AG04450 (cell line): ENCODE data around the gene RNF123. TPM values are rescaled to one million over a fixed set of nuclear protein-coding genes. Genes with fewer than 3 reads are reported as not detected.

Experiments
- CTCF ChIA-PET: fragments of 300-600, 350-600 bp; formaldehyde crosslinking; extraction: SDS; loops from one replicate; lab custom pipeline; 2022; ENCODE audit warnings: antibody characterized with exemption, inconsistent platforms; lab: Charles Lee
- POLR2A ChIA-PET: fragments of 350-600 bp; formaldehyde crosslinking; extraction: SDS; loops from one replicate; lab custom pipeline; 2021; ENCODE audit warnings: antibody characterized with exemption, inconsistent platforms; lab: Yijun Ruan, JAX
- DNase-seq: peaks from one replicate; pipeline ENCODE4 v3.0.0-alpha.2; 2011; ENCODE audit warnings: low read depth, low spot score
- H3K27ac ChIP-seq: one replicate; pipeline ENCODE4 v1.5.1; 2012; ENCODE audit warnings: low read depth, low read length, control low read depth
- H3K27me3 ChIP-seq: one replicate; pipeline ENCODE4 v1.6.0; 2012; ENCODE audit warnings: low read length; ENCODE audit not compliant: control insufficient read depth, insufficient read depth
- H3K4me3 ChIP-seq: 2 replicates; pipeline ENCODE4 v1.5.1; 2011; ENCODE audit warnings: mild to moderate bottlenecking, low read depth, low read length, control low read depth
- H3K9me3 ChIP-seq: 2 replicates; pipeline ENCODE4 v1.5.1; 2012; ENCODE audit warnings: low read length; ENCODE audit not compliant: control insufficient read depth, insufficient read depth
- CTCF ChIP-seq: IDR thresholded peaks from 2 replicates; pipeline ENCODE4 v1.5.1; 2011; ENCODE audit warnings: low read depth, low read length, control low read depth, inconsistent platforms
- polyA plus RNA-seq: library from polyadenylated mRNA; depleted of rRNA; stranded (reverse); fragments of >200 nt; gene quantifications from 2 replicates; pipeline ENCODE4 v1.2.3, GENCODE V29; 2011

RNF123 gene
- polyA plus RNA-seq, 1 experiment, result 22.9 TPM

- peaks cover 17% of the 10 kb centered on the region for H3K27me3 ChIP-seq
- no peak overlapping the region for H3K27ac ChIP-seq
- DNase-seq, result no peak
- H3K9me3 ChIP-seq, result no peaks in the 10 kb centered on the region; the same call in 1 of the 2 replicates
- CTCF ChIA-PET, result interaction anchor here (0.7 to 4.5 kb wide), 2 partner anchors 18 to 127 kb away, joined by 7 to 28 read pairs; no protein-coding TSS in a partner anchor
- no peak for TF ChIP-seq CTCF
- H3K4me3 ChIP-seq, result no peak overlapping the region
- POLR2A ChIA-PET, result interaction anchor here (0.5 kb wide), 1 partner anchor 125 kb away, joined by 3 read pairs; no protein-coding TSS in a partner anchor
Measured at GRCh38 chr3:49666592-49666991, 22.8 kb upstream of the RNF123 start.

DNA sequence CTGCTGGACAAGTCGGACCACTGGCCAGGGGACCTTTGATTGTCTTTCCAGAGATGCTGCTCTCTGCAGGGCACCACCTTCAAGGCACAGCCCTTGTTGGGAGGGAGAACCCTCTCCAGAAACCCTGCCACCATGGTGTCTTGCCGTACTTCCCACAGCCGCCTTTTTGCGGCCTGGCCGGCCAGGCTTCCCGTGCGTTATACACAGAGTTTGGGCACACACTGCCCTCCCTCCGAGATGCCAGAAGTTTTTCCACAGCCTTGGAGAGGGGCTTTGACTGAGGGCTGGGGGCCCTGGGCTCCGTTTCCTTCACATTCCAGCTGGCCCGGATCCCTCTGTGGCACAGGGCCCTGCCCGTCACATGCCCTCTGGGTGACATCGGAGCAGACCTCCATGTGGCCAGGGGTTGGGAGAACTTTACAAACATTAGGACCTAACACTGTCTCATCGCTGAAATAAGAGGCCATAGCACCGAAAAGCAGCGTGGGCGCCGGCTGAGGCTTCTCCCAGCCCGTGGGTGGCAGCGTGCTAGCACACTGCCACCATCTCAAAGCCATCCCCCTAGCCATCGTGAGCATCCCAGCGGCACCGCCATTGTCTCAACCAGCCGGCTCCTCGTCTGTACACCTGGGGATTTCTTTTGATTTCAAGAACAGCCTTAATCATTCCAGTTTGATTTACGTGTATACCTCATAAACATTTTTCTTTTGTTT is 21.5 kb upstream of the RNF123 start:
- TF ChIP-seq CTCF, result no peak
- Histone ChIP-seq H3K27me3 (peaks cover 16% of the 10 kb centered on the region), H3K4me3 (no peak overlapping the region), H3K9me3 (peaks cover 2% of the 10 kb centered on the region), H3K27ac (no peak overlapping the region)
- ChIA-PET CTCF (interaction anchor here (0.6 to 4.5 kb wide), 2 partner anchors 128 to 130 kb away, joined by 4 to 28 read pairs; no protein-coding TSS in a partner anchor), POLR2A (no interaction called here)
- DNase-seq, result no peak

- Histone ChIP-seq H3K27me3 (peaks cover 14% of the 10 kb centered on the region), H3K4me3 (no peak overlapping the region), H3K9me3 (peaks cover 7% of the 10 kb centered on the region), H3K27ac (no peak overlapping the region)
- TF ChIP-seq CTCF, result no peak
- ChIA-PET POLR2A (interaction anchor here (0.9 kb wide), 1 partner anchor 77 kb away, joined by 3 read pairs; no protein-coding TSS in a partner anchor), CTCF (interaction anchor here (1.9 to 4.5 kb wide), 2 partner anchors 129 kb away, joined by 19 to 28 read pairs; no protein-coding TSS in a partner anchor)
- DNase-seq, result no peak
Measured at GRCh38 chr3:49668414-49668797, 21.0 kb upstream of the RNF123 start.

GRCh38 chr3:49668861-49669260 is 20.5 kb upstream of the RNF123 start:
- no peak for TF ChIP-seq CTCF
- Histone ChIP-seq H3K27ac (no peak overlapping the region), H3K9me3 (peaks cover 12% of the 10 kb centered on the region), H3K4me3 (no peak overlapping the region), H3K27me3 (peaks cover 10% of the 10 kb centered on the region)
- ChIA-PET POLR2A (interaction anchor here (0.9 to 1.3 kb wide), 2 partner anchors 78 to 129 kb away, joined by 3 to 7 read pairs; no protein-coding TSS in a partner anchor), CTCF (interaction anchor here (0.6 to 1.9 kb wide), 3 partner anchors 57 to 170 kb away, joined by 3 to 19 read pairs (median 3); no protein-coding TSS in a partner anchor)
- no peak for DNase-seq

DNA sequence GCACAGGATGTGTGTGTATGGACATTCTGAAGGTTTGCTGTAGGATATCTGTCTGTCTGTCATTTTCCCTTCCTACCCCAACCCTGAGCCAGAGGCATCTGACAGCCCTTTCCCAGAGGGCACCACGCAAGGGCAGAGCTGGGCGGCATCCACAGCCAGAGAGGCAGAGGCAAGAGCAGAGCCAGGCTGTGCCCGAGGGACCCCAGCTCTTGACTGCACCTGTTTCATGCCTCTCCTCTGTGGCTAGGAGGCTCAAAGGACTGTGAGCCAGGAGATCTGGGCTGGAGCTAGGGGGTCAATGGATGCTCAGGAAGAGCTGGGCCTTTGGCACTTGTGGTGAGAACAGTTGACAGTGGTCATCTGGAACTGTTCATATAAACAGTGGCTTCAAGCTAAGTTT is 20.0 kb upstream of the RNF123 start:
- peaks cover 12% of the 10 kb centered on the region for H3K9me3 ChIP-seq
- POLR2A ChIA-PET, result interaction anchor here (0.9 to 1.3 kb wide), 2 partner anchors 78 to 129 kb away, joined by 3 to 7 read pairs; no protein-coding TSS in a partner anchor
- H3K27ac ChIP-seq, result no peak overlapping the region
- CTCF ChIA-PET, result interaction anchor here (0.6 to 1.9 kb wide), 4 partner anchors 23 to 170 kb away, joined by 3 to 19 read pairs (median 3); no protein-coding TSS in a partner anchor
- TF ChIP-seq CTCF, result no peak
- no peak overlapping the region for H3K4me3 ChIP-seq
- no peak for DNase-seq
- peaks cover 9% of the 10 kb centered on the region for H3K27me3 ChIP-seq
